Lower lobe of right lung (tissue), 2 donors: ENCODE data around the gene LCN6. TPM values are rescaled to one million over a fixed set of nuclear protein-coding genes. Genes with fewer than 3 reads are reported as not detected.

Experiments used
- ATAC-seq, 2 donors: fragments of 200-7000 bp; cut with Tn5 transposase; one replicate each; pipeline ENCODE4 v1.9.1; 2020 to 2022; ENCODE audit warnings: mild to moderate bottlenecking in 2 of 2, moderate library complexity in 2 of 2
- DNase-seq: peaks from one replicate; pipeline ENCODE4 v3.0.0-alpha.2; 2020
- H3K27ac ChIP-seq: fragments of 200-600 bp; one replicate; pipeline ENCODE4 v1.8.0; 2022
- H3K27me3 ChIP-seq: fragments of 200-600 bp; one replicate; pipeline ENCODE4 v1.8.0; 2022; ENCODE audit warnings: low read depth
- H3K36me3 ChIP-seq: fragments of 200-600 bp; one replicate; pipeline ENCODE4 v1.8.0; 2022; ENCODE audit warnings: mild to moderate bottlenecking
- H3K4me1 ChIP-seq: fragments of 200-600 bp; one replicate; pipeline ENCODE4 v1.8.0; 2022
- H3K4me3 ChIP-seq: fragments of 200-600 bp; one replicate; pipeline ENCODE4 v1.8.0; 2022; ENCODE audit warnings: mild to moderate bottlenecking
- H3K9me3 ChIP-seq: fragments of 200-600 bp; one replicate; pipeline ENCODE4 v1.8.0; 2022
- CTCF ChIP-seq: fragments of 200-600 bp; IDR thresholded peaks from one replicate; pipeline ENCODE4 v1.8.0; 2022; ENCODE audit warnings: antibody characterized with exemption, mild to moderate bottlenecking
- intact Hi-C: fragments of 100-400 bp; cut with DNase I; formaldehyde crosslinking; loops from one replicate; pipeline ENCODE4 v1.11.0; 2022
- total RNA-seq: library from RNA; stranded (reverse); fragmentation: NEBNext Ultra II Directional; extraction: Animal tissue kit (Norgen Biotek cat#: 25700); gene quantifications from one replicate; pipeline ENCODE4 v1.2.1, GENCODE V29; 2021
- donor health status: DM: no; HTN: yes; CAD: no; lungs with severe emphysema.

LCN6 gene
- total RNA-seq, 1 donor from 2014 or later: 2.9 TPM

GRCh38 chr9:136746155-136746490 lies 2.2 kb downstream of the LCN6 start:
- no peaks in the 10 kb centered on the region for H3K36me3 ChIP-seq
- no peak for TF ChIP-seq CTCF
- H3K4me1 ChIP-seq: peaks cover 33% of the 10 kb centered on the region
- peaks cover 32% of the 10 kb centered on the region for H3K27me3 ChIP-seq
- intact Hi-C loops: no loop called here
- no peak for DNase-seq
- no peak for ATAC-seq
- no peak overlapping the region for H3K4me3 ChIP-seq
- H3K27ac ChIP-seq: no peak overlapping the region
- no peaks in the 10 kb centered on the region for H3K9me3 ChIP-seq

- TF ChIP-seq CTCF: no peak
- peak overlapping the region; percentile 23 for H3K4me3 ChIP-seq
- H3K9me3 ChIP-seq: no peaks in the 10 kb centered on the region
- H3K27me3 ChIP-seq: peaks cover 37% of the 10 kb centered on the region
- ATAC-seq: no peak
- H3K4me1 ChIP-seq: peaks cover 37% of the 10 kb centered on the region
- no peak for DNase-seq
- no peak overlapping the region for H3K27ac ChIP-seq
- no peaks in the 10 kb centered on the region for H3K36me3 ChIP-seq
- intact Hi-C loops: no loop called here
Measured at GRCh38 chr9:136745389-136746154, 2.8 kb downstream of the LCN6 start.

- peaks cover 37% of the 10 kb centered on the region for H3K4me1 ChIP-seq
- H3K9me3 ChIP-seq: no peaks in the 10 kb centered on the region
- DNase-seq (no peak), ATAC-seq (no peak)
- TF ChIP-seq CTCF: no peak
- no peak overlapping the region for H3K4me3 ChIP-seq
- H3K27me3 ChIP-seq: peaks cover 43% of the 10 kb centered on the region
- intact Hi-C loops: no loop called here
- H3K27ac ChIP-seq: no peak overlapping the region
- no peaks in the 10 kb centered on the region for H3K36me3 ChIP-seq
Measured at GRCh38 chr9:136744773-136745172, 3.6 kb downstream of the LCN6 start.

- Histone ChIP-seq H3K27ac (no peak overlapping the region), H3K4me1 (peaks cover 29% of the 10 kb centered on the region), H3K9me3 (no peaks in the 10 kb centered on the region), H3K4me3 (no peak overlapping the region), H3K36me3 (no peaks in the 10 kb centered on the region), H3K27me3 (peaks cover 38% of the 10 kb centered on the region)
- no peak for TF ChIP-seq CTCF
- no peak for ATAC-seq
- intact Hi-C loops: no loop called here
- no peak for DNase-seq
Measured at GRCh38 chr9:136743639-136744211, 4.6 kb downstream of the LCN6 start.

- no peak for DNase-seq
- Histone ChIP-seq H3K27ac (no peak within 1 kb of the TSS), H3K4me1 (peaks cover 23% of the 10 kb centered on the region), H3K27me3 (peaks cover 38% of the 10 kb centered on the region), H3K36me3 (no peaks in the 10 kb centered on the region), H3K9me3 (no peaks in the 10 kb centered on the region), H3K4me3 (peak within 1 kb of the TSS; percentile 29)
- intact Hi-C loops: no loop called here
- ATAC-seq: peak; percentile 18 to 26
- TF ChIP-seq CTCF: peak; percentile 36
Measured at GRCh38 chr9:136742591-136743391, 5.5 kb downstream of the LCN6 start, which contains the start of gene LCN10. TSS of gene LCN10 (minus strand) at chr9:136742940. CDS start at chr9:136742903, 37 bp downstream.
